Small intestine (tissue), 7 donors: ENCODE measurements around the gene RB1. TPM values are rescaled to one million over a fixed set of nuclear protein-coding genes. Genes with fewer than 3 reads are reported as not detected.

Source experiments
- DNase-seq, 2 donors: peaks; one replicate each; pipeline versions ENCODE4 v3.0.0 to v3.0.0-alpha.2; 2013
- FAIRE-seq: peaks from 2 replicates; lab custom pipeline; 2012; peaks lifted over from hg19 to GRCh38; lab: Jason Lieb, UNC
- H3K27ac ChIP-seq, 3 donors: one replicate each; pipeline ENCODE4 v1.5.1; 2013; ENCODE audit warnings: low read length in 2 of 3, mild to moderate bottlenecking in 2 of 3, control low read depth in 1 of 3, inconsistent platforms in 1 of 3, low read depth in 1 of 3, moderate library complexity in 1 of 3
- H3K27me3 ChIP-seq, 3 donors: one replicate each; pipeline ENCODE4 v1.6.1; 2013; ENCODE audit warnings: low read length in 3 of 3, inconsistent platforms in 1 of 3; ENCODE audit not compliant: control insufficient read depth in 3 of 3, insufficient read depth in 3 of 3
- H3K36me3 ChIP-seq, 3 donors: one replicate each; pipeline ENCODE4 v1.6.1; 2013; ENCODE audit warnings: low read length in 3 of 3, inconsistent platforms in 1 of 3, low read depth in 1 of 3, mild to moderate bottlenecking in 1 of 3, moderate library complexity in 1 of 3; ENCODE audit not compliant: control insufficient read depth in 3 of 3, insufficient read depth in 2 of 3
- H3K4me1 ChIP-seq, 3 donors: one replicate each; pipeline ENCODE4 v1.6.1; 2013; ENCODE audit warnings: low read length in 2 of 3, inconsistent platforms in 1 of 3, low read depth in 1 of 3, mild to moderate bottlenecking in 1 of 3, moderate library complexity in 1 of 3; ENCODE audit not compliant: control insufficient read depth in 3 of 3, insufficient read depth in 2 of 3
- H3K4me3 ChIP-seq, 3 donors: one replicate each; pipeline ENCODE4 v1.5.1; 2013; ENCODE audit warnings: low read length in 3 of 3, control low read depth in 1 of 3, inconsistent platforms in 1 of 3, low read depth in 1 of 3, mild to moderate bottlenecking in 1 of 3, moderate library complexity in 1 of 3
- H3K9me3 ChIP-seq, 2 donors: one replicate each; pipeline ENCODE4 v1.6.1; 2013; ENCODE audit warnings: low read depth in 1 of 2, low read length in 1 of 2; ENCODE audit not compliant: control insufficient read depth in 2 of 2, insufficient read depth in 1 of 2
- WGBS, 3 donors: extraction: QIAGEN DNeasy Blood & Tissue Kit; methylation state at CpG; one replicate each; pipeline ENCODE4 v1.1.7; 2013; 5-methylcytosine and 5-hydroxymethylcytosine counted together
- polyA plus RNA-seq, 4 donors: library from polyadenylated mRNA; stranded (reverse) in 3 of 4; unstranded in 1 of 4; fragments of 200-250 nt in 3 of 4; fragments of 120-200 nt in 1 of 4; gene quantifications; one replicate each; pipeline versions ENCODE4 v1.2.1 to v1.2.3, GENCODE V29; 2013
- donor health status: healthy with polysubstance abuse.
- donor health status: control.
- donor health status: control.
- donor health status: Bipolar disorder and iron deficiency.
- donor health status: healthy.

The RB1 gene
- polyA plus RNA-seq, 4 donors: 11.9 to 33.6 (median 20.2) TPM

- FAIRE-seq: no peak
- DNase-seq: peak; percentile 24 to 58
- H3K27me3 ChIP-seq: no peaks in the 10 kb centered on the region
These were observed 189.0 kb downstream of the RB1 start for GRCh38 chr13:48492470-48493065.

GRCh38 chr13:48493066-48493765 is 189.7 kb downstream of the RB1 start:
- no peak overlapping the region for H3K4me3 ChIP-seq
- DNase-seq: no peak
- WGBS, 3 donors: 74 to 85% (median 85%) methylated on average over 4 of the region's 4 CpGs
- H3K9me3 ChIP-seq: no peaks in the 10 kb centered on the region
- FAIRE-seq: no peak
- H3K27me3 ChIP-seq: no peaks in the 10 kb centered on the region
- peaks cover 0 to 5% (median 0%) of the 10 kb centered on the region in 3 donors for H3K36me3 ChIP-seq
- H3K4me1 ChIP-seq: no peaks in the 10 kb centered on the region
- H3K27ac ChIP-seq: peak overlapping the region; percentile 8 to 83 (median 19)

More at GRCh38 chr13:48492470-48493065, 189.0 kb downstream of the RB1 start:
- no peak overlapping the region for H3K4me3 ChIP-seq
- peaks cover 0 to 2% (median 0%) of the 10 kb centered on the region in 3 donors for H3K36me3 ChIP-seq
- H3K27ac ChIP-seq: peak overlapping the region in 2 of 3 donors; percentile 19 to 83
- no peaks in the 10 kb centered on the region for H3K4me1 ChIP-seq
- 39 to 76% (median 55%) methylated on average over 16 of the region's 16 CpGs for WGBS, 3 donors
- H3K9me3 ChIP-seq: no peaks in the 10 kb centered on the region

- no peaks in the 10 kb centered on the region for H3K27me3 ChIP-seq
- no peaks in the 10 kb centered on the region for H3K4me1 ChIP-seq
- H3K9me3 ChIP-seq: no peaks in the 10 kb centered on the region
- H3K4me3 ChIP-seq: no peak overlapping the region
- DNase-seq (no peak), FAIRE-seq (no peak)
- no peak overlapping the region for H3K27ac ChIP-seq
- 73 to 88% (median 84%) methylated on average over 2 of the region's 2 CpGs for WGBS, 3 donors
- H3K36me3 ChIP-seq: peaks cover 0 to 5% (median 0%) of the 10 kb centered on the region in 3 donors
These were observed 190.3 kb downstream of the RB1 start for GRCh38 chr13:48493851-48494250.

- FAIRE-seq: no peak
- no peak for DNase-seq
- Histone ChIP-seq H3K27ac (no peak overlapping the region), H3K4me1 (no peaks in the 10 kb centered on the region), H3K27me3 (no peaks in the 10 kb centered on the region), H3K36me3 (peaks cover 0 to 8% (median 0%) of the 10 kb centered on the region in 3 donors), H3K9me3 (no peaks in the 10 kb centered on the region), H3K4me3 (no peak overlapping the region)
- 70 to 88% (median 74%) methylated on average over 1 of the region's 1 CpG for WGBS, 3 donors
These were observed 191.3 kb downstream of the RB1 start for GRCh38 chr13:48494874-48495273.

GRCh38 chr13:48496271-48497161 is 193.0 kb downstream of the RB1 start:
- Histone ChIP-seq H3K27ac (no peak overlapping the region), H3K9me3 (no peaks in the 10 kb centered on the region), H3K27me3 (no peaks in the 10 kb centered on the region), H3K36me3 (peaks cover 0 to 8% (median 0%) of the 10 kb centered on the region in 3 donors), H3K4me3 (no peak overlapping the region), H3K4me1 (no peaks in the 10 kb centered on the region)
- FAIRE-seq (no peak), DNase-seq (peak in 1 of 2 donors; percentile 17)
- 76 to 87% (median 78%) methylated on average over 5 to 7 of the region's 7 CpGs for WGBS, 3 donors

- peaks cover 0 to 12% (median 0%) of the 10 kb centered on the region in 3 donors for H3K36me3 ChIP-seq
- DNase-seq (no peak), FAIRE-seq (no peak)
- no peaks in the 10 kb centered on the region for H3K9me3 ChIP-seq
- H3K4me3 ChIP-seq: no peak overlapping the region
- no peaks in the 10 kb centered on the region for H3K4me1 ChIP-seq
- no peaks in the 10 kb centered on the region for H3K27me3 ChIP-seq
- no peak overlapping the region for H3K27ac ChIP-seq
- WGBS, 3 donors: 92 to 100% (median 98%) methylated on average over 2 of the region's 2 CpGs
These were observed 194.1 kb downstream of the RB1 start for GRCh38 chr13:48497669-48498068.

- H3K4me1 ChIP-seq: no peaks in the 10 kb centered on the region
- H3K27ac ChIP-seq: peak overlapping the region in 1 of 3 donors; percentile 59
- H3K27me3 ChIP-seq: no peaks in the 10 kb centered on the region
- DNase-seq: no peak
- no peak for FAIRE-seq
- peaks cover 0 to 12% (median 0%) of the 10 kb centered on the region in 3 donors for H3K36me3 ChIP-seq
- H3K4me3 ChIP-seq: no peak overlapping the region
- H3K9me3 ChIP-seq: no peaks in the 10 kb centered on the region
- 73 to 83% (median 78%) methylated on average over 4 of the region's 4 CpGs for WGBS, 3 donors
These were observed 197.2 kb downstream of the RB1 start for GRCh38 chr13:48500652-48501197.

GRCh38 chr13:48501705-48502104 is 198.2 kb downstream of the RB1 start:
- FAIRE-seq: no peak
- Histone ChIP-seq H3K4me1 (no peaks in the 10 kb centered on the region), H3K27ac (no peak overlapping the region), H3K27me3 (no peaks in the 10 kb centered on the region), H3K9me3 (no peaks in the 10 kb centered on the region), H3K36me3 (peaks cover 0 to 10% (median 0%) of the 10 kb centered on the region in 3 donors), H3K4me3 (no peak overlapping the region)
- no peak for DNase-seq
- WGBS, 3 donors: 87 to 97% (median 90%) methylated on average over 2 of the region's 2 CpGs
